Measurements from ENCODE around the gene ITIH3.

- TF ChIP-seq EZH2 (IDR thresholded peaks at IDR 0.05) (no peak), EZH2phosphoT487 (IDR thresholded peaks at IDR 0.05) (no peak)
- TF ChIP-seq, protein P1, sequence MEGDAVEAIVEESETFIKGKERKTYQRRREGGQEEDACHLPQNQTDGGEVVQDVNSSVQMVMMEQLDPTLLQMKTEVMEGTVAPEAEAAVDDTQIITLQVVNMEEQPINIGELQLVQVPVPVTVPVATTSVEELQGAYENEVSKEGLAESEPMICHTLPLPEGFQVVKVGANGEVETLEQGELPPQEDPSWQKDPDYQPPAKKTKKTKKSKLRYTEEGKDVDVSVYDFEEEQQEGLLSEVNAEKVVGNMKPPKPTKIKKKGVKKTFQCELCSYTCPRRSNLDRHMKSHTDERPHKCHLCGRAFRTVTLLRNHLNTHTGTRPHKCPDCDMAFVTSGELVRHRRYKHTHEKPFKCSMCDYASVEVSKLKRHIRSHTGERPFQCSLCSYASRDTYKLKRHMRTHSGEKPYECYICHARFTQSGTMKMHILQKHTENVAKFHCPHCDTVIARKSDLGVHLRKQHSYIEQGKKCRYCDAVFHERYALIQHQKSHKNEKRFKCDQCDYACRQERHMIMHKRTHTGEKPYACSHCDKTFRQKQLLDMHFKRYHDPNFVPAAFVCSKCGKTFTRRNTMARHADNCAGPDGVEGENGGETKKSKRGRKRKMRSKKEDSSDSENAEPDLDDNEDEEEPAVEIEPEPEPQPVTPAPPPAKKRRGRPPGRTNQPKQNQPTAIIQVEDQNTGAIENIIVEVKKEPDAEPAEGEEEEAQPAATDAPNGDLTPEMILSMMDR (IDR thresholded peaks at IDR 0.05) = no peak
Observed at GRCh38 chr3:52774066-52774713, 20.4 kb upstream of the ITIH3 start.

Data from neural progenitor cell (in vitro differentiated cells).